H9 (cell line): ENCODE results near the gene RPA1. TPM values are rescaled to one million over a fixed set of nuclear protein-coding genes. Genes with fewer than 3 reads are reported as not detected.

Source experiments
- DNase-seq: peaks from one replicate; pipeline ENCODE4 v3.0.0-alpha.2; 2017
- H2AFZ ChIP-seq: one replicate; pipeline ENCODE4 v1.6.1; 2013; ENCODE audit warnings: mild to moderate bottlenecking, low read length, control low read depth, moderate library complexity
- H2AK5ac ChIP-seq: 2 replicates; pipeline ENCODE4 v1.6.1; 2013; ENCODE audit warnings: low read length, control low read depth, mixed read lengths; ENCODE audit not compliant: insufficient read length
- H2BK120ac ChIP-seq: one replicate; pipeline ENCODE4 v1.6.1; 2013; ENCODE audit warnings: low read depth, mild to moderate bottlenecking, low read length, control low read depth, inconsistent platforms; ENCODE audit not compliant: poor library complexity, severe bottlenecking
- H2BK12ac ChIP-seq: 2 replicates; pipeline ENCODE4 v1.6.1; 2013; ENCODE audit warnings: low read length, control low read depth, mixed read lengths, low read depth; ENCODE audit not compliant: insufficient read length
- H2BK15ac ChIP-seq: 2 replicates; pipeline ENCODE4 v1.6.1; 2013; ENCODE audit warnings: low read depth, low read length, control low read depth
- H2BK20ac ChIP-seq: one replicate; pipeline ENCODE4 v1.6.1; 2013; ENCODE audit warnings: low read depth, mild to moderate bottlenecking, low read length, control low read depth, inconsistent platforms; ENCODE audit not compliant: poor library complexity, severe bottlenecking
- H2BK5ac ChIP-seq: 2 replicates; pipeline ENCODE4 v1.6.1; 2013; ENCODE audit warnings: low read length, control low read depth, mixed read lengths; ENCODE audit not compliant: insufficient read length
- H3K14ac ChIP-seq: 2 replicates; pipeline ENCODE4 v1.6.1; 2013; ENCODE audit warnings: low read length, control low read depth; ENCODE audit not compliant: insufficient read depth
- H3K18ac ChIP-seq: 2 replicates; pipeline ENCODE4 v1.6.1; 2013; ENCODE audit warnings: low read depth, mild to moderate bottlenecking, mixed read lengths, low read length, control low read depth; ENCODE audit not compliant: insufficient read length
- H3K23ac ChIP-seq: 2 replicates; pipeline ENCODE4 v1.6.1; 2013; ENCODE audit warnings: low read length, control low read depth, mixed read lengths, low read depth; ENCODE audit not compliant: insufficient read length
- H3K23me2 ChIP-seq: 2 replicates; pipeline ENCODE4 v1.6.1; 2013; ENCODE audit warnings: low read depth, mild to moderate bottlenecking, mixed read lengths, low read length, control low read depth; ENCODE audit not compliant: insufficient read length, poor library complexity, severe bottlenecking
- H3K27ac ChIP-seq: 2 replicates; pipeline ENCODE4 v1.5.1; 2013; ENCODE audit warnings: low read length, control low read depth, mixed read lengths, low read depth; ENCODE audit not compliant: insufficient read length
- H3K27me3 ChIP-seq: 2 replicates; pipeline ENCODE4 v1.6.1; 2013; ENCODE audit warnings: low read length, control low read depth, inconsistent platforms; ENCODE audit not compliant: insufficient read depth
- H3K4ac ChIP-seq: 2 replicates; pipeline ENCODE4 v1.6.1; 2013; ENCODE audit warnings: low read depth, mild to moderate bottlenecking, control low read depth, inconsistent platforms, low read length, moderate library complexity
- H3K4me1 ChIP-seq: 2 replicates; pipeline ENCODE4 v1.6.1; 2013; ENCODE audit warnings: low read length, control low read depth, inconsistent platforms; ENCODE audit not compliant: insufficient read depth
- H3K4me2 ChIP-seq: 2 replicates; pipeline ENCODE4 v1.6.1; 2013; ENCODE audit warnings: low read length, control low read depth, mixed read lengths; ENCODE audit not compliant: insufficient read length, insufficient read depth
- H3K56ac ChIP-seq: 2 replicates; pipeline ENCODE4 v1.6.1; 2013; ENCODE audit warnings: low read depth, mild to moderate bottlenecking, mixed read lengths, low read length, control low read depth; ENCODE audit not compliant: insufficient read length
- H3K79me1 ChIP-seq: 2 replicates; pipeline ENCODE4 v1.6.1; 2013; ENCODE audit warnings: low read depth, mild to moderate bottlenecking, moderate library complexity, low read length, control low read depth, inconsistent platforms; ENCODE audit not compliant: insufficient read depth, poor library complexity, severe bottlenecking
- H3K79me2 ChIP-seq: 2 replicates; pipeline ENCODE4 v1.6.1; 2013; ENCODE audit warnings: low read length, control low read depth, inconsistent platforms; ENCODE audit not compliant: insufficient read depth
- H3K9ac ChIP-seq: 2 replicates; pipeline ENCODE4 v1.6.1; 2013; ENCODE audit warnings: low read length, control low read depth, mixed read lengths; ENCODE audit not compliant: insufficient read length; ENCODE audit errors: extremely low read depth
- H3K9me3 ChIP-seq: one replicate; pipeline ENCODE4 v1.6.1; 2013; ENCODE audit warnings: low read depth, low read length, inconsistent platforms; ENCODE audit not compliant: control insufficient read depth
- H3T11ph ChIP-seq: one replicate; pipeline ENCODE4 v1.6.1; 2013; ENCODE audit warnings: mild to moderate bottlenecking, low read length, control low read depth, inconsistent platforms
- H4K20me1 ChIP-seq: one replicate; pipeline ENCODE4 v1.6.1; 2013; ENCODE audit not compliant: control insufficient read depth, insufficient read length, insufficient read depth
- H4K5ac ChIP-seq: 2 replicates; pipeline ENCODE4 v1.6.1; 2013; ENCODE audit warnings: low read depth, mild to moderate bottlenecking, mixed read lengths, low read length, control low read depth; ENCODE audit not compliant: insufficient read length
- H4K8ac ChIP-seq: replicated peaks from 2 replicates; pipeline ENCODE4 v1.6.1; 2013; ENCODE audit warnings: low read length, control low read depth, mixed read lengths, low read depth; ENCODE audit not compliant: insufficient read length
- H4K91ac ChIP-seq: 2 replicates; pipeline ENCODE4 v1.6.1; 2013; ENCODE audit warnings: low read depth, mild to moderate bottlenecking, moderate library complexity, mixed read lengths, low read length, control low read depth; ENCODE audit not compliant: insufficient read length
- H3K27ac Mint-ChIP-seq, 3 experiments: 2 replicates in 2 of 3; 3 replicates in 1 of 3; pipeline ENCODE4 v1.8.0; 2020 to 2021; ENCODE audit warnings: mixed read lengths in 3 of 3, mild to moderate bottlenecking in 1 of 3, moderate library complexity in 1 of 3
- H3K27me3 Mint-ChIP-seq: 2 replicates; pipeline ENCODE4 v1.8.0; 2021; ENCODE audit warnings: low read depth, mild to moderate bottlenecking, moderate library complexity, mixed read lengths
- H3K36me3 Mint-ChIP-seq, 3 experiments: 2 replicates in 2 of 3; 3 replicates in 1 of 3; pipeline ENCODE4 v1.8.0; 2020 to 2021; ENCODE audit warnings: low read depth in 3 of 3, mixed read lengths in 3 of 3; ENCODE audit not compliant: insufficient read depth in 1 of 3
- H3K4me1 Mint-ChIP-seq, 2 experiments: 2 replicates each; pipeline ENCODE4 v1.8.0; 2020; ENCODE audit warnings: mixed read lengths in 2 of 2
- H3K4me3 Mint-ChIP-seq, 2 experiments: 2 replicates in 1 of 2; 3 replicates in 1 of 2; pipeline ENCODE4 v1.8.0; 2020 to 2021; ENCODE audit warnings: mild to moderate bottlenecking in 2 of 2, mixed read lengths in 2 of 2, moderate library complexity in 1 of 2
- H3K9me3 Mint-ChIP-seq, 2 experiments: 2 replicates in 1 of 2; 3 replicates in 1 of 2; pipeline ENCODE4 v1.8.0; 2020; ENCODE audit warnings: mild to moderate bottlenecking in 2 of 2, mixed read lengths in 2 of 2, moderate library complexity in 1 of 2
- CTCF ChIP-seq: fragments of 200-600 bp; sonication (generic); conservative IDR thresholded peaks from 3 replicates; pipeline ENCODE4 v1.8.0; 2021; ENCODE audit warnings: antibody characterized with exemption, mild to moderate bottlenecking
- WGBS: extraction: QIAGEN DNeasy Blood & Tissue Kit; methylation state at CpG from one replicate; pipeline ENCODE4 v1.1.7; 2013; ENCODE audit warnings: missing lambda C conversion rate, low lambda C conversion rate, mixed read lengths; ENCODE audit not compliant: insufficient read length; ENCODE audit errors: extremely low coverage; 5-methylcytosine and 5-hydroxymethylcytosine counted together
- total RNA-seq: library from RNA; stranded (reverse); gene quantifications from 2 replicates; pipeline ENCODE4 v1.2.1, GENCODE V29; 2021

Gene RPA1
- total RNA-seq, 1 experiment from 2014 or later, result 215 TPM

DNA sequence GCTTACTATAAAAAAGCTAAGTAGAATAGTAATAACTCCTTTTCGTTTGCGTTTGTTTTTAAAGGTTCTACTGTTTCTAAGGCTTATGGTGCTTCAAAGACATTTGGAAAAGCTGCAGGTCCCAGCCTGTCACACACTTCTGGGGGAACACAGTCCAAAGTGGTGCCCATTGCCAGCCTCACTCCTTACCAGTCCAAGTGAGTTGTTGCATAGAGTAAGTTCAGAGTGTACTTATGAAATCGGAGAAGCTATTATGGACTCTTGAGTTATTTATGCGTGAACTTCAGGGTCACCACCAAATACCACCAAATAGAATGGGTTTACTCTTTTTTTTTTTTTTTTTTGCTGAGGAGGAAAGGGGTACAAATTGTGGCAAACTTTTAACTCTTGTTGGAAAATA lies 45.8 kb downstream of the RPA1 start:
- Mint-ChIP-seq H3K9me3 (no peaks in the 10 kb centered on the region), H3K27ac (no peak overlapping the region), H3K36me3 (peaks cover 22 to 88% (median 76%) of the 10 kb centered on the region in 3 experiments; a peak in 6 of 7 replicates), H3K4me3 (no peak overlapping the region), H3K27me3 (no peaks in the 10 kb centered on the region), H3K4me1 (no peaks in the 10 kb centered on the region)
- Histone ChIP-seq H2BK15ac (no peak overlapping the region), H4K91ac (no peak overlapping the region), H3T11ph (no peak overlapping the region), H3K9me3 (no peaks in the 10 kb centered on the region), H2AFZ (no peak overlapping the region), H3K56ac (no peak overlapping the region), H3K79me1 (no peaks in the 10 kb centered on the region), H3K27ac (no peak overlapping the region), H3K4me2 (no peak overlapping the region), H4K20me1 (no peaks in the 10 kb centered on the region), H2AK5ac (no peak overlapping the region), H3K4ac (no peak overlapping the region), H3K79me2 (no peaks in the 10 kb centered on the region), H2BK12ac (no peak overlapping the region), H2BK5ac (no peak overlapping the region), H4K8ac (no peak overlapping the region), H3K18ac (no peak overlapping the region), H3K23ac (no peak overlapping the region), H3K9ac (no peak overlapping the region), H2BK120ac (no peak overlapping the region), H3K23me2 (no peaks in the 10 kb centered on the region), H2BK20ac (no peak overlapping the region), H3K27me3 (no peaks in the 10 kb centered on the region), H3K4me1 (no peaks in the 10 kb centered on the region), H4K5ac (no peak overlapping the region), H3K14ac (no peak overlapping the region)
- WGBS, result no CpG with 5 or more reads among the region's 4 CpGs
- no peak for TF ChIP-seq CTCF
- no peak for DNase-seq
